Fibroblast of lung (primary cell): ENCODE results near the gene SLC35F3. TPM values are rescaled to one million over a fixed set of nuclear protein-coding genes. Genes with fewer than 3 reads are reported as not detected.

Experiments used
- DNase-seq, 2 donors: peaks; one replicate each; pipeline versions ENCODE4 v3.0.0 to v3.0.0-alpha.2; 2010; ENCODE audit warnings: low read depth in 2 of 2
- H2AFZ ChIP-seq: 2 replicates; pipeline ENCODE4 v1.5.1; 2012; ENCODE audit warnings: low read length, control low read depth, inconsistent platforms
- H3K27ac ChIP-seq: 2 replicates; pipeline ENCODE4 v1.5.1; 2011; ENCODE audit warnings: low read length, control low read depth; ENCODE audit not compliant: insufficient read depth
- H3K27me3 ChIP-seq: 2 replicates; pipeline ENCODE4 v1.5.1; 2011; ENCODE audit warnings: mild to moderate bottlenecking, low read length; ENCODE audit not compliant: control insufficient read depth, insufficient read depth
- H3K36me3 ChIP-seq: 2 replicates; pipeline ENCODE4 v1.5.1; 2011; ENCODE audit warnings: low read length; ENCODE audit not compliant: control insufficient read depth, insufficient read depth
- H3K4me1 ChIP-seq: 2 replicates; pipeline ENCODE4 v1.5.1; 2011; ENCODE audit warnings: low read length; ENCODE audit not compliant: control insufficient read depth, insufficient read depth; ENCODE audit errors: extremely low read depth
- H3K4me2 ChIP-seq: 2 replicates; pipeline ENCODE4 v1.5.1; 2011; ENCODE audit warnings: low read length, control low read depth; ENCODE audit not compliant: insufficient read depth; ENCODE audit errors: extremely low read depth
- H3K4me3 ChIP-seq, 4 experiments: fragments of 200-600 bp in 1 of 4; sonication (generic) in 1 of 4; replicated peaks in 1 of 4; 2 replicates each; pipeline ENCODE4 v1.5.1; 2011 to 2016; ENCODE audit warnings: low read length in 4 of 4, low read depth in 3 of 4, mild to moderate bottlenecking in 3 of 4, control low read depth in 2 of 4, inconsistent platforms in 1 of 4, mixed read lengths in 1 of 4; ENCODE audit not compliant: insufficient read depth in 1 of 4; ENCODE audit errors: control extremely low read depth in 1 of 4
- H3K79me2 ChIP-seq: 2 replicates; pipeline ENCODE4 v1.5.1; 2012; ENCODE audit warnings: mild to moderate bottlenecking, low read length, inconsistent platforms; ENCODE audit not compliant: control insufficient read depth, insufficient read depth
- H3K9ac ChIP-seq: 2 replicates; pipeline ENCODE4 v1.5.1; 2011; ENCODE audit warnings: mild to moderate bottlenecking, low read length, control low read depth; ENCODE audit not compliant: insufficient read depth
- H3K9me3 ChIP-seq: 2 replicates; pipeline ENCODE4 v1.5.1; 2012; ENCODE audit warnings: low read depth, low read length; ENCODE audit not compliant: control insufficient read depth, insufficient read depth
- H4K20me1 ChIP-seq: 2 replicates; pipeline ENCODE4 v1.5.1; 2011; ENCODE audit warnings: low read length; ENCODE audit not compliant: control insufficient read depth, insufficient read depth; ENCODE audit errors: extremely low read depth
- EZH2 ChIP-seq: IDR thresholded peaks from 2 replicates; pipeline ENCODE4 v1.5.1; 2012; ENCODE audit warnings: low read length, control low read depth, mild to moderate bottlenecking; ENCODE audit errors: missing control alignments
- polyA plus RNA-seq, 2 donors: library from polyadenylated mRNA; depleted of rRNA in 1 of 2; stranded (reverse) in 1 of 2; unstranded in 1 of 2; fragments of >200 nt; gene quantifications; 2 replicates each; pipeline ENCODE4 v1.2.1, GENCODE V29; 2011 to 2012; ENCODE audit warnings: missing spikeins in 1 of 2
- total RNA-seq: library from RNA; depleted of rRNA; stranded (reverse); fragments of >200 nt; gene quantifications from 2 replicates; pipeline ENCODE4 v1.2.1, GENCODE V29; 2014
- TF ChIP-seq, protein P1 (sequence below), 2 donors: IDR thresholded peaks in 1 of 2; conservative IDR thresholded peaks in 1 of 2; 1 replicate in 1 of 2; 2 replicates in 1 of 2; pipeline ENCODE4 v1.5.1; 2011 to 2012; ENCODE audit warnings: low read length in 2 of 2, control low read depth in 1 of 2, inconsistent platforms in 1 of 2, low read depth in 1 of 2, mild to moderate bottlenecking in 1 of 2

Gene SLC35F3
- total and polyA plus RNA-seq, 2 donors (not counting 1 experiment from before 2014, with no cell fraction given): not detected

DNA sequence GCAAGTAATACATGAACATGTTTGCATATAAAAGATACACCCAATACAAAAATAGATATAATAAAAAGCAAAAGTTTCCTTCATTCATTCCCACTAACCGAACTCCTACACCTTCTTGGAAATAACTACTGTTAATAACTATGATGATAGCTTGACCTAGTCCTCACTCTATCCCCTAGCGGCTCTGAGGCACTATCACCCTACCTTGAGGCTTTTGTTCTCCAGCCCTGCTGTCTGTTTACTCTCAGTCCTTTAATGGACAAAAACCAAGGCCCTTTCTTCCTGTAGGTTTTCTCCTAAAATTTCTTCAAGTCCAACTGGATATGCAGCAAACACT is 186.6 kb downstream of the SLC35F3 start:
- Histone ChIP-seq H3K9me3 (no peaks in the 10 kb centered on the region), H3K4me2 (no peak overlapping the region), H3K36me3 (no peaks in the 10 kb centered on the region), H2AFZ (no peak overlapping the region), H4K20me1 (no peaks in the 10 kb centered on the region), H3K79me2 (no peaks in the 10 kb centered on the region), H3K4me1 (no peaks in the 10 kb centered on the region), H3K27me3 (no peaks in the 10 kb centered on the region), H3K27ac (no peak overlapping the region), H3K4me3 (no peak overlapping the region), H3K9ac (no peak overlapping the region)
- no peak for TF ChIP-seq EZH2
- TF ChIP-seq, protein P1, sequence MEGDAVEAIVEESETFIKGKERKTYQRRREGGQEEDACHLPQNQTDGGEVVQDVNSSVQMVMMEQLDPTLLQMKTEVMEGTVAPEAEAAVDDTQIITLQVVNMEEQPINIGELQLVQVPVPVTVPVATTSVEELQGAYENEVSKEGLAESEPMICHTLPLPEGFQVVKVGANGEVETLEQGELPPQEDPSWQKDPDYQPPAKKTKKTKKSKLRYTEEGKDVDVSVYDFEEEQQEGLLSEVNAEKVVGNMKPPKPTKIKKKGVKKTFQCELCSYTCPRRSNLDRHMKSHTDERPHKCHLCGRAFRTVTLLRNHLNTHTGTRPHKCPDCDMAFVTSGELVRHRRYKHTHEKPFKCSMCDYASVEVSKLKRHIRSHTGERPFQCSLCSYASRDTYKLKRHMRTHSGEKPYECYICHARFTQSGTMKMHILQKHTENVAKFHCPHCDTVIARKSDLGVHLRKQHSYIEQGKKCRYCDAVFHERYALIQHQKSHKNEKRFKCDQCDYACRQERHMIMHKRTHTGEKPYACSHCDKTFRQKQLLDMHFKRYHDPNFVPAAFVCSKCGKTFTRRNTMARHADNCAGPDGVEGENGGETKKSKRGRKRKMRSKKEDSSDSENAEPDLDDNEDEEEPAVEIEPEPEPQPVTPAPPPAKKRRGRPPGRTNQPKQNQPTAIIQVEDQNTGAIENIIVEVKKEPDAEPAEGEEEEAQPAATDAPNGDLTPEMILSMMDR (conservative IDR thresholded peaks at IDR 0.05 in 1 of 2, IDR thresholded peaks at IDR 0.05 in 1 of 2; ENCODE audit: low read depth in 1 of 2, low read length in 2 of 2): no peak
- no peak for DNase-seq

DNA sequence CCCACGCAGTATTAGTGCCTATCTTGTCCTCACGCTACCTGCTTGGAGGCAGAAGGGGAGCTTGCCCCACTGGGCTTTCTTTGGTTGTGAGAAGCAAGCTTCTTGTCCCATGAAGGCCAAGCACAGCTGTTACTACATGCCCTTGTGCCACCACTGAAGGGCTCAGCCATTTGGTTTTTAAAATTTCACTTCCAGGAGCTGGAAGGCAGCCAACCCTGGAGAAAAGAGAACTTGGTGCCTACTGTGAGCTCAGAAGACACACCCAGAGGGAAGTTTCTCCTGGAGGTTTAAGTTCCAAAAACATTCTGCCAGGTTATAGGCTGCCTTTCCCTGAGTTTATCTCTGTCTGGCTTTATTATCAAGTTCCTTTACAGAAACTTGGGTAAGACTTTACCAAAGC is 187.4 kb downstream of the SLC35F3 start:
- no peak overlapping the region for H3K9ac ChIP-seq
- H3K4me3 ChIP-seq: no peak overlapping the region
- no peaks in the 10 kb centered on the region for H3K27me3 ChIP-seq
- no peaks in the 10 kb centered on the region for H3K79me2 ChIP-seq
- no peak overlapping the region for H3K4me2 ChIP-seq
- H3K27ac ChIP-seq: no peak overlapping the region
- no peaks in the 10 kb centered on the region for H3K4me1 ChIP-seq
- TF ChIP-seq, protein P1 (conservative IDR thresholded peaks at IDR 0.05 in 1 of 2, IDR thresholded peaks at IDR 0.05 in 1 of 2; ENCODE audit: low read depth in 1 of 2, low read length in 2 of 2): no peak
- no peak for TF ChIP-seq EZH2
- no peaks in the 10 kb centered on the region for H4K20me1 ChIP-seq
- H3K36me3 ChIP-seq: no peaks in the 10 kb centered on the region
- no peak overlapping the region for H2AFZ ChIP-seq
- no peaks in the 10 kb centered on the region for H3K9me3 ChIP-seq
- no peak for DNase-seq

DNA sequence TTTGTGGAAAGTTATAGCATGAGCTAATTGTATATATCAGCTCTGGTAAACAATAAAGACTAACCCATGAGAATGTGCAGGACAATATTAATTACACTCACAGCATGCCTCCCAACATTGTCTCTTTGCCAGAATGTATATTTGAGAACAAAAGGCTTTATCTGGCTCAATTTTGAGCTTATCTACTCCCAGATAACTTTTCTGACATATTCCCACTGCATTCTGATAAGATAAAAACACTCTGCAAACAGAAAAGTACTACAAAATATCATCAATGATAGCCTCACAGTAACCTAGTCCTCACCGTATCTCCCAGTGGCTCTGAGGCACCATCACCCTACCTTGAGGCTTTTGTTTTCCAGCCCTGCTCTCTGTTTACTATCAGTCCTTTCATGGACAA is 188.6 kb downstream of the SLC35F3 start:
- no peak overlapping the region for H3K4me2 ChIP-seq
- no peak overlapping the region for H3K27ac ChIP-seq
- no peak overlapping the region for H2AFZ ChIP-seq
- H3K4me3 ChIP-seq: no peak overlapping the region
- H4K20me1 ChIP-seq: no peaks in the 10 kb centered on the region
- no peaks in the 10 kb centered on the region for H3K36me3 ChIP-seq
- DNase-seq: no peak
- H3K9ac ChIP-seq: no peak overlapping the region
- no peaks in the 10 kb centered on the region for H3K4me1 ChIP-seq
- no peaks in the 10 kb centered on the region for H3K9me3 ChIP-seq
- no peaks in the 10 kb centered on the region for H3K79me2 ChIP-seq
- TF ChIP-seq, protein P1 (conservative IDR thresholded peaks at IDR 0.05 in 1 of 2, IDR thresholded peaks at IDR 0.05 in 1 of 2; ENCODE audit: low read depth in 1 of 2, low read length in 2 of 2): no peak
- TF ChIP-seq EZH2: no peak
- H3K27me3 ChIP-seq: no peaks in the 10 kb centered on the region
